ENCODE data around the gene DRG2. TPM values are rescaled to one million over a fixed set of nuclear protein-coding genes. Genes with fewer than 3 reads are reported as not detected.

The DRG2 gene
- total and polyA plus RNA-seq, 9 of the 15 experiments (the other 6 are each of a cell fraction or from before 2014, with no cell fraction given), result 6.6 to 36.7 (median 26.1) TPM

DNA sequence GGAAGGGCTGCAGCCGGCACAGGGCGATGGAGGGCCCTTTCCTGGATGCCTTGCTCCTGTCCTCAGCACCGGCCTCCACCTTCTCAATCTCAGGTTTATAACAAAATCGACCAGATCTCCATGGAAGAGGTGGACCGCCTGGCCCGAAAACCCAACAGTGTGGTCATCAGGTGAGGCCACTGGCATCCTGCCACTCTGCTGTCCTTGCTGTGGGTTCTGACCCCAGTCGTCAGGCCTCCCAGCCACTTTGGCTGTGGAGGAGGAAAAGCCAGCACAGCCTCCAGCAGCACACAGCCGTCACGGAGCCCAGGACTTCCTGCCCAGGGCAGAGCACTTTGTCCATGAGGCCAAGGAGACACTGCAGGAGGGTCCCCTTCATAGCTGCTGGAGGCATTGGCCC lies 14.1 kb downstream of the DRG2 start:
- no peaks in the 10 kb centered on the region for H4K20me1 ChIP-seq (replicated peaks; ENCODE audit: control insufficient read depth, insufficient read depth, low read length)
- POLR2A ChIA-PET, result interaction anchor here (0.7 to 1.8 kb wide), 2 partner anchors 13 to 18 kb away, joined by 3 to 8 read pairs; partner anchors contain the start of gene DRG2

More for the DNA sequence above, 14.1 kb downstream of the DRG2 start:
- Histone ChIP-seq H3K27ac (ENCODE audit: extremely low read depth, low read depth, low read length) (no peak overlapping the region), H3K9ac (ENCODE audit: insufficient read depth in 1 of 2, low read depth in 2 of 2, low read length in 2 of 2) (peak overlapping the region in 1 of 2 experiments; percentile 52; a peak in 1 of 4 replicates), H3K4me3 (no peak overlapping the region), H3K4me1 (replicated peaks in 1 of 2; ENCODE audit: control insufficient read depth in 2 of 2, insufficient read depth in 2 of 2, low read length in 2 of 2) (no peaks in the 10 kb centered on the region; a peak in 1 of 5 replicates), H3K4me2 (ENCODE audit: insufficient read depth, low read length) (no peak overlapping the region), H3K9me1 (ENCODE audit: control insufficient read depth, insufficient read depth, low read length) (no peaks in the 10 kb centered on the region), H3K27me3 (ENCODE audit: control insufficient read depth in 2 of 2, insufficient read depth in 2 of 2, low read length in 2 of 2) (no peaks in the 10 kb centered on the region), H2AFZ (ENCODE audit: low read depth, low read length) (no peak overlapping the region), H3K36me3 (ENCODE audit: control insufficient read depth, insufficient read depth, low read length) (peaks cover 53% of the 10 kb centered on the region; the same call in 2 of the 3 replicates), H3K79me2 (ENCODE audit: control insufficient read depth, insufficient read depth, low read length) (no peaks in the 10 kb centered on the region), H3K9me3 (replicated peaks; ENCODE audit: control insufficient read depth, insufficient read depth, low read depth, low read length) (no peaks in the 10 kb centered on the region)
- in situ Hi-C loops (cut with MboI) (no loop called here), intact Hi-C loops (cut with micrococcal nuclease) (no loop called here)
- FAIRE-seq (no peak), DNase-seq (ENCODE audit: extremely low read depth in 1 of 4, low spot score in 3 of 4) (no peak), ATAC-seq (no peak)
- CTCF ChIA-PET (ENCODE audit: low intra/inter-chr PET ratio), result no interaction called here
- no peak for TF ChIP-seq GTF2F1 (IDR thresholded peaks at IDR 0.05; ENCODE audit: low read depth, low read length)
- no peak for TF ChIP-seq KDM4B (IDR thresholded peaks at IDR 0.05; ENCODE audit: borderline replicate concordance in 2 of 2, low read depth in 1 of 2)
- TF ChIP-seq, protein P1, sequence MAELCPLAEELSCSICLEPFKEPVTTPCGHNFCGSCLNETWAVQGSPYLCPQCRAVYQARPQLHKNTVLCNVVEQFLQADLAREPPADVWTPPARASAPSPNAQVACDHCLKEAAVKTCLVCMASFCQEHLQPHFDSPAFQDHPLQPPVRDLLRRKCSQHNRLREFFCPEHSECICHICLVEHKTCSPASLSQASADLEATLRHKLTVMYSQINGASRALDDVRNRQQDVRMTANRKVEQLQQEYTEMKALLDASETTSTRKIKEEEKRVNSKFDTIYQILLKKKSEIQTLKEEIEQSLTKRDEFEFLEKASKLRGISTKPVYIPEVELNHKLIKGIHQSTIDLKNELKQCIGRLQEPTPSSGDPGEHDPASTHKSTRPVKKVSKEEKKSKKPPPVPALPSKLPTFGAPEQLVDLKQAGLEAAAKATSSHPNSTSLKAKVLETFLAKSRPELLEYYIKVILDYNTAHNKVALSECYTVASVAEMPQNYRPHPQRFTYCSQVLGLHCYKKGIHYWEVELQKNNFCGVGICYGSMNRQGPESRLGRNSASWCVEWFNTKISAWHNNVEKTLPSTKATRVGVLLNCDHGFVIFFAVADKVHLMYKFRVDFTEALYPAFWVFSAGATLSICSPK (IDR thresholded peaks at IDR 0.05; ENCODE audit: borderline replicate concordance), result no peak
- TF ChIP-seq ZNF347 (CRISPR knock-in tag; IDR thresholded peaks at IDR 0.05; ENCODE audit: low read depth), result no peak
- WGBS (ENCODE audit: insufficient coverage, low coverage, missing lambda C conversion rate), result 92% methylated on average over 8 of the region's 9 CpGs
- no TSS peak for BruUV-seq (replicated peaks)
